ENCODE data around the gene FABP3.

- TF ChIP-seq, protein P1, sequence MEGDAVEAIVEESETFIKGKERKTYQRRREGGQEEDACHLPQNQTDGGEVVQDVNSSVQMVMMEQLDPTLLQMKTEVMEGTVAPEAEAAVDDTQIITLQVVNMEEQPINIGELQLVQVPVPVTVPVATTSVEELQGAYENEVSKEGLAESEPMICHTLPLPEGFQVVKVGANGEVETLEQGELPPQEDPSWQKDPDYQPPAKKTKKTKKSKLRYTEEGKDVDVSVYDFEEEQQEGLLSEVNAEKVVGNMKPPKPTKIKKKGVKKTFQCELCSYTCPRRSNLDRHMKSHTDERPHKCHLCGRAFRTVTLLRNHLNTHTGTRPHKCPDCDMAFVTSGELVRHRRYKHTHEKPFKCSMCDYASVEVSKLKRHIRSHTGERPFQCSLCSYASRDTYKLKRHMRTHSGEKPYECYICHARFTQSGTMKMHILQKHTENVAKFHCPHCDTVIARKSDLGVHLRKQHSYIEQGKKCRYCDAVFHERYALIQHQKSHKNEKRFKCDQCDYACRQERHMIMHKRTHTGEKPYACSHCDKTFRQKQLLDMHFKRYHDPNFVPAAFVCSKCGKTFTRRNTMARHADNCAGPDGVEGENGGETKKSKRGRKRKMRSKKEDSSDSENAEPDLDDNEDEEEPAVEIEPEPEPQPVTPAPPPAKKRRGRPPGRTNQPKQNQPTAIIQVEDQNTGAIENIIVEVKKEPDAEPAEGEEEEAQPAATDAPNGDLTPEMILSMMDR (IDR thresholded peaks at IDR 0.05; ENCODE audit: low read depth, low read length): no peak
- TF ChIP-seq EZH2phosphoT487 (IDR thresholded peaks at IDR 0.05; ENCODE audit: low read depth): no peak
Measured at GRCh38 chr1:31324992-31325391, 47.9 kb downstream of the FABP3 start.
